IPS-15b (cell line): ENCODE measurements around the gene THRB.

Experiments used
- H3K27me3 ChIP-seq: one replicate; pipeline ENCODE4 v1.6.1; 2013; ENCODE audit warnings: low read length; ENCODE audit not compliant: control insufficient read depth, insufficient read depth
- H3K36me3 ChIP-seq: one replicate; pipeline ENCODE4 v1.6.1; 2013; ENCODE audit warnings: low read length; ENCODE audit not compliant: control insufficient read depth, insufficient read depth
- H3K4me1 ChIP-seq: one replicate; pipeline ENCODE4 v1.6.1; 2013; ENCODE audit warnings: mild to moderate bottlenecking, low read length; ENCODE audit not compliant: control insufficient read depth, insufficient read depth
- H3K4me3 ChIP-seq: one replicate; pipeline ENCODE4 v1.5.1; 2013; ENCODE audit warnings: low read depth, low read length
- H3K9ac ChIP-seq: one replicate; pipeline ENCODE4 v1.6.1; 2013; ENCODE audit warnings: low read depth, mild to moderate bottlenecking, low read length
- H3K9me3 ChIP-seq: one replicate; pipeline ENCODE4 v1.6.1; 2013; ENCODE audit warnings: mild to moderate bottlenecking, low read length; ENCODE audit not compliant: control insufficient read depth, insufficient read depth

THRB gene

GRCh38 chr3:24460974-24461373 is 33.7 kb downstream of the THRB start:
- H3K9ac ChIP-seq = no peak overlapping the region
- no peaks in the 10 kb centered on the region for H3K4me1 ChIP-seq
- no peaks in the 10 kb centered on the region for H3K36me3 ChIP-seq
- no peak overlapping the region for H3K4me3 ChIP-seq
- H3K9me3 ChIP-seq = no peaks in the 10 kb centered on the region
- H3K27me3 ChIP-seq = no peaks in the 10 kb centered on the region

DNA sequence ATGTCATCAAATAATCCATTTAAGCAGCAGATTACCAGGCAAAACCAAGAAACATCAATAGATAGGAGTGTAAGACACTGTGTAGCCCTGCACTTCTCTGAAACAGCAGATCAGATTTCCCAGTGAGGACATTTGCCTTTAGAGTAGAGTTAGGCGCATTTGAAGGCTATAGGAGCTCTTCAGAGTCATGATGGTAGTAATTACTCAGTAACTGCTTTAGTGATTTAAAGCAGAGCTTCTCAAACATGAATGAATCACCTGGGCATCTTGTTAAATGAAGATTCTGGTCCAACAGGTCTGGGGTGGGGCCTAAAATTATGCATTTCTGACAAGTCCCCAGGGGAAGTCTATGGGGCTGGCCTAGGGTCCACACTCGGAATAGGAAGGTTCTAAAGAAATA is 36.9 kb downstream of the THRB start:
- H3K9me3 ChIP-seq = no peaks in the 10 kb centered on the region
- H3K9ac ChIP-seq = no peak overlapping the region
- H3K27me3 ChIP-seq = no peaks in the 10 kb centered on the region
- H3K4me3 ChIP-seq = no peak overlapping the region
- H3K36me3 ChIP-seq = no peaks in the 10 kb centered on the region
- H3K4me1 ChIP-seq = no peaks in the 10 kb centered on the region

DNA sequence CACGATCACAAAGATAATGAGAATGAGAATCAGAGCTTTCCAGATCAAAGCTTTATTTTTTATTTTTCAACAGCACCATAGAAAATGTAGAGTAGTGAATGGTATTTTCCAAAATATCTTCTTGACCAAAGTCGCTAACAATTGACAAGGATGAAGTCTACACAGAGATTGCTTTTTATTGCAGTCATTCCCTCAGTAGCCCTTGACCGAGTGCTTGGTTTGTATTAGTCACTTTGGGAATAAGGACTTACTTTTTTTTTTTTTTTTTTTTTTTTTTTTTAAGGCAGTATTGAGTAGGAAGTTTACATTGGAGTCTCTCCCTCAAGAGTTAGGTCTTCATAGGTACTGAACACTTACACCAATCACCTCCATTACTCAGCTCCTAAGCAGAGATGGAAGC is 39.8 kb downstream of the THRB start:
- Histone ChIP-seq H3K4me3 (no peak overlapping the region), H3K36me3 (no peaks in the 10 kb centered on the region), H3K4me1 (no peaks in the 10 kb centered on the region), H3K27me3 (no peaks in the 10 kb centered on the region), H3K9me3 (no peaks in the 10 kb centered on the region), H3K9ac (no peak overlapping the region)

GRCh38 chr3:24454393-24454792 is 40.3 kb downstream of the THRB start:
- Histone ChIP-seq H3K36me3 (no peaks in the 10 kb centered on the region), H3K9ac (no peak overlapping the region)

DNA sequence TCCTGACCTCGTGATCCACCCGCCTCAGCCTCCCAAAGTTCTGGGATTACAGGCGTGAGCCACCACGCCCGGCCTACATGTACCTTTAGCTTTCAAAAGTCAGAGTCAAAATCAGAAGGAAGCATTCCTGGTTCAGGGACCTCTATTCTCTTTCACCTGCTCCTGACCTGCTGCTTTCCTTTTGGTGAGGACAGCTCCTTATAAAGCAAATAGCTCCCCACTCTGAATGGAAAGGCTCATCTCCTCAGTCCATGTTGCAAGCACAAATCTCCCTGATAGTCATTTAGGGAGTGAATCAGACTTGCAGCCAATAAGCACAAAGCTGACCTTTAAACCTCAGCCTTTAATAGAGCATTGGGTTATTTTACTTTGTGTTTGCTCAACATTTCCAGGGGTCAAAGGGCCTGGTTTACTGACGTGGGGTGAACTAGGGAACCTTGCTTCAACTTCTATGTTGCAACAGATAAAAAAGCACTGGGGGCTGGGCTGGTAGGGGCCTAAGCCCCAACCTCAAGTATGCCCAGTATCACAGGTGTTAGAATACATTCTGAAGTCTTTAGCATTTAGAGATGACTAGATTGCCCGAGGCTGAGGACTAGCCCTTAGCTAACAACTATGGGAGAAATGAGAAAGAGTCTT is 43.1 kb downstream of the THRB start:
- H3K4me3 ChIP-seq = no peak overlapping the region
- no peaks in the 10 kb centered on the region for H3K9me3 ChIP-seq
- H3K36me3 ChIP-seq = no peaks in the 10 kb centered on the region
- no peak overlapping the region for H3K9ac ChIP-seq
- no peaks in the 10 kb centered on the region for H3K27me3 ChIP-seq
- no peaks in the 10 kb centered on the region for H3K4me1 ChIP-seq

More at GRCh38 chr3:24454393-24454792, 40.3 kb downstream of the THRB start:
- H3K9me3 ChIP-seq = no peaks in the 10 kb centered on the region
- H3K4me3 ChIP-seq = no peak overlapping the region
- H3K27me3 ChIP-seq = no peaks in the 10 kb centered on the region
- H3K4me1 ChIP-seq = no peaks in the 10 kb centered on the region

DNA sequence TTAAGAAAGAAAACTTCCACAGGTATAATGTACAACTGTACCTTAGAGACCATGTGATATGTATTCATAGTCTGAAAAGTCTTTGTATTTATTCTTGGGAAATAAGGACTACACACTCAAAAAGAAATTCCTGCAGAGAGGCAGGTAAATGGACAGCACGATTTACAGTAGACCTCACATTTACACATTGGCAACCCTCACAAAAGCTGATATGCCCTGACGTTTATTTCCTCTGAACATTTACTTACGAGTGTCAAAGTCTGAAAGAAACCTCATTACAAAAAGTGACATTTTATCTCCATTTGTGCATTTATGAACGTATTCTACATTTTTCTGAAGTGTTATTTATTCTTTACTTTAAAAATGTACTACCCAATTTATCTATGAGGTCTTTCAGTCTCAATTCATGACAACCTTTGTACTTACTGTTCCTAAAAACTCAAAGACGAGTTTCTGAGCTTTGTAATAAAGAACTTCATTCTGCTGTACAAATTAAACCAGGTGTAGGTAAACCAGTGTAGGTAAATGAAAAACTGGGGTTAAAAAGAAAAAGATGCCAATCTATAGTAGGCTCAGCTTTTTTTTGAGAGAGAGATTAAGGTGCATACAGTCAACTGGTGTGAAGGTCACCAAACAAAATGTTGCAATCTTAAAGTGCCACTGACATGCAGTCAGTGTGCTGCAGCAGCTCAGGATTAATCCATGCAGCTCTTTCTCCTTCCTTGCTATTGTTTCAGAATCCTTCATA is 44.3 kb downstream of the THRB start:
- Histone ChIP-seq H3K4me1 (no peaks in the 10 kb centered on the region), H3K9ac (no peak overlapping the region), H3K4me3 (no peak overlapping the region)

GRCh38 chr3:24447836-24448235 is 46.8 kb downstream of the THRB start:
- H3K36me3 ChIP-seq = no peaks in the 10 kb centered on the region
- no peaks in the 10 kb centered on the region for H3K4me1 ChIP-seq
- no peak overlapping the region for H3K9ac ChIP-seq
- H3K9me3 ChIP-seq = no peaks in the 10 kb centered on the region
- no peak overlapping the region for H3K4me3 ChIP-seq
- H3K27me3 ChIP-seq = no peaks in the 10 kb centered on the region

More for the DNA sequence above, 44.3 kb downstream of the THRB start:
- Histone ChIP-seq H3K36me3 (no peaks in the 10 kb centered on the region), H3K9me3 (no peaks in the 10 kb centered on the region), H3K27me3 (no peaks in the 10 kb centered on the region)

- Histone ChIP-seq H3K27me3 (no peaks in the 10 kb centered on the region), H3K9me3 (no peaks in the 10 kb centered on the region), H3K36me3 (no peaks in the 10 kb centered on the region)
Measured at GRCh38 chr3:24446032-24446431, 48.6 kb downstream of the THRB start.

DNA sequence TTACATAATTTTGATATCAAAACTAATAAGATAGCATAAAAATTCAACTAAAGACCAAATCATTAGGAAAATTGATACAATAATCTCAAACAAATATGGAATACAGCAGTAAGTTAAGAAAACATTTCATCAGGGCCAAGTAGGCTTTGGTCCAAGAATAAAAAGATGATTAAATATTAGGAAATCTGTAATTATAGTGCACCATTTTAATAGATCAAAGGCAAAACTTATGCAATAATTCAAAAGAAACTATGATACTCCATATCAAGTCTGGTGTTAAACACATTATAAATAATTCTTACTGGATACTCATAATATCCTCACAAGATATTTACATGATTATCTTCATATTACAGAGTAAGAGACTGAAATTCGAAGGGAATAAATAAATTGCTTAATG is 51.2 kb downstream of the THRB start:
- no peaks in the 10 kb centered on the region for H3K36me3 ChIP-seq
- no peaks in the 10 kb centered on the region for H3K9me3 ChIP-seq
- H3K4me3 ChIP-seq = no peak overlapping the region
- no peaks in the 10 kb centered on the region for H3K27me3 ChIP-seq
- no peaks in the 10 kb centered on the region for H3K4me1 ChIP-seq
- H3K9ac ChIP-seq = no peak overlapping the region

More at GRCh38 chr3:24446032-24446431, 48.6 kb downstream of the THRB start:
- Histone ChIP-seq H3K4me3 (no peak overlapping the region), H3K9ac (no peak overlapping the region), H3K4me1 (no peaks in the 10 kb centered on the region)

DNA sequence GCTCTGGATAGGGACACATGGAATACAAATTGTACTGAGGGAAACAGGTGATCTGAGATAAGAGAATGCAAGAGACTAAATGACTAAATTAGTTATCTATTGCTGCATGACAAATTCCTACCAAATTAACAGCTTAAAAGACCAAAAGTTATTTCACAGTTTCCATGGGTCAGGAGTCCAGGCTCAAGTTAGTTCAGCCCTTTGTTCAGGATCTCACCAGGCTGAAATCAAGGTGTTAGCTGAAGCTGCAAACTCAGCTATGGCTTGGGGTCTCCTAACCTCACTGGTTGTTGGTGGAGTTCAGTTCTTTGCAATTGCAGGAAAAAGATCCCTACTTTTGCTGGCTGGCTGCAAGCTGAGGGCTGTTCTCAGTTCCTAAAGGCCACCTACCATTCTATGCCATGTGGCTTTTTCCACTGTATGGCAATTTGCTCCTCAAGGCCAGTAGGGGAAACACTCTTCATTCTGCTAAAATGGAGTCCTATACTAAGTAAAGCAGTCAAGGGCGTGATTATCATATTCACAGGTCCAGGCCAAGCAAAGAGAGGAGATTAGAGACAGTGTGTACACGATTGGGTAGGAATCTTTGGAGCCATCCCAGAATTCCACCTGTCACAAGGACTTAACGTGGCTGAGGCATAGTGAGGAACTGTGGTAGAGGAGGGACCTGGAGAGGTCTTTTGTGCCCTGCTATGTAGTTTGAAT is 53.7 kb downstream of the THRB start:
- no peaks in the 10 kb centered on the region for H3K36me3 ChIP-seq
- H3K9ac ChIP-seq = no peak overlapping the region
- no peak overlapping the region for H3K4me3 ChIP-seq
- no peaks in the 10 kb centered on the region for H3K27me3 ChIP-seq
- no peaks in the 10 kb centered on the region for H3K9me3 ChIP-seq
- H3K4me1 ChIP-seq = no peaks in the 10 kb centered on the region

DNA sequence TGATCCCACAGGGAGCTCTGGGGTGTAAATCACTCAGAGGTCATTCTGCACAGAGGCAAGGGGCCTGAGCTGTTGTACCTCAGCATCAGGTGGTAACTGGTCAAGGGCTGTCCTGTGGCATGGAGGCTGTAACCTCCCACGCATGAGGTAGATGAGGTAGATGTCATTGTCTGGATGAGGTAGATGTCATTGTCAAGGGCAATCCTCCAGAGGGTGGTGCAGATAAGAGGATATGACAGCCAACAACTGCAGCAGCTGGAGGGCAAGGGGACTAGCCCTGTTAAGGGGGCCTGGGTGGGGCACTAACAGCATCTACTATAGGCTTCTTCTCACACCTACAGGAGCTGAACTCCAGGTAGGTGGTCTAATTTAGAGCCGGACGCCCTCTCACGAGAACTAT is 55.6 kb downstream of the THRB start:
- no peaks in the 10 kb centered on the region for H3K27me3 ChIP-seq
- H3K36me3 ChIP-seq = no peaks in the 10 kb centered on the region
- no peak overlapping the region for H3K9ac ChIP-seq
- H3K4me1 ChIP-seq = no peaks in the 10 kb centered on the region
- H3K9me3 ChIP-seq = no peaks in the 10 kb centered on the region
- no peak overlapping the region for H3K4me3 ChIP-seq

GRCh38 chr3:24437326-24437725 is 57.3 kb downstream of the THRB start:
- Histone ChIP-seq H3K4me1 (no peaks in the 10 kb centered on the region), H3K36me3 (no peaks in the 10 kb centered on the region), H3K9ac (no peak overlapping the region), H3K4me3 (no peak overlapping the region), H3K27me3 (no peaks in the 10 kb centered on the region), H3K9me3 (no peaks in the 10 kb centered on the region)
